Esophagus squamous epithelium (tissue), 4 donors: ENCODE data around the gene SLC4A9.

Experiments used
- POLR2A ChIP-seq, 4 donors: fragments of 450-650 bp; IDR thresholded peaks; one replicate each; pipeline ENCODE4 v1.6.1; 2017; ENCODE audit warnings: antibody characterized with exemption in 4 of 4, mild to moderate bottlenecking in 4 of 4, moderate library complexity in 3 of 4
- TF ChIP-seq, protein P1 (sequence below), 6 experiments: fragments of 450-650 bp in 4 of 6; fragments of 200-600 bp in 2 of 6; sonication (generic) in 2 of 6; IDR thresholded peaks; one replicate each; pipeline ENCODE4 v1.5.1; 2016 to 2019; ENCODE audit warnings: antibody characterized with exemption in 6 of 6, mild to moderate bottlenecking in 4 of 6, moderate library complexity in 4 of 6

GRCh38 chr5:140418862-140419520 lies 59.0 kb downstream of the SLC4A9 start:
- no peak for TF ChIP-seq POLR2A (IDR thresholded peaks at IDR 0.05)
- TF ChIP-seq, protein P1, sequence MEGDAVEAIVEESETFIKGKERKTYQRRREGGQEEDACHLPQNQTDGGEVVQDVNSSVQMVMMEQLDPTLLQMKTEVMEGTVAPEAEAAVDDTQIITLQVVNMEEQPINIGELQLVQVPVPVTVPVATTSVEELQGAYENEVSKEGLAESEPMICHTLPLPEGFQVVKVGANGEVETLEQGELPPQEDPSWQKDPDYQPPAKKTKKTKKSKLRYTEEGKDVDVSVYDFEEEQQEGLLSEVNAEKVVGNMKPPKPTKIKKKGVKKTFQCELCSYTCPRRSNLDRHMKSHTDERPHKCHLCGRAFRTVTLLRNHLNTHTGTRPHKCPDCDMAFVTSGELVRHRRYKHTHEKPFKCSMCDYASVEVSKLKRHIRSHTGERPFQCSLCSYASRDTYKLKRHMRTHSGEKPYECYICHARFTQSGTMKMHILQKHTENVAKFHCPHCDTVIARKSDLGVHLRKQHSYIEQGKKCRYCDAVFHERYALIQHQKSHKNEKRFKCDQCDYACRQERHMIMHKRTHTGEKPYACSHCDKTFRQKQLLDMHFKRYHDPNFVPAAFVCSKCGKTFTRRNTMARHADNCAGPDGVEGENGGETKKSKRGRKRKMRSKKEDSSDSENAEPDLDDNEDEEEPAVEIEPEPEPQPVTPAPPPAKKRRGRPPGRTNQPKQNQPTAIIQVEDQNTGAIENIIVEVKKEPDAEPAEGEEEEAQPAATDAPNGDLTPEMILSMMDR (IDR thresholded peaks at IDR 0.05), result no peak
